Measurements from ENCODE around the gene TNRC6A. TPM values are rescaled to one million over a fixed set of nuclear protein-coding genes. Genes with fewer than 3 reads are reported as not detected.

TNRC6A gene
- total and polyA plus RNA-seq, 10 of the 15 experiments (the other 5 are each of a cell fraction or from before 2014, with no cell fraction given): 4.6 to 41.3 (median 29.7) TPM

GRCh38 chr16:24819462-24820040, 90.1 kb downstream of the TNRC6A start:
- no peaks in the 10 kb centered on the region for H3K27me3 ChIP-seq (replicated peaks in 1 of 2; ENCODE audit: control insufficient read depth in 2 of 2, insufficient read depth in 2 of 2, low read length in 1 of 2)
- POLR2A ChIA-PET: no interaction called here
- H2AFZ ChIP-seq (ENCODE audit: control insufficient read depth, low read depth, low read length): no peak overlapping the region
- H3K27ac ChIP-seq (ENCODE audit: control insufficient read depth, insufficient read depth): no peak overlapping the region
- FAIRE-seq (no peak), DNase-seq (ENCODE audit: low read depth, low spot score) (no peak), ATAC-seq (no peak)
- CTCF ChIA-PET: no interaction called here
- H3K79me2 ChIP-seq (ENCODE audit: control insufficient read depth, insufficient read depth, low read length): no peaks in the 10 kb centered on the region
- no peaks in the 10 kb centered on the region for H4K20me1 ChIP-seq (ENCODE audit: control insufficient read depth, insufficient read depth)
- peaks cover 26 to 42% of the 10 kb centered on the region in 2 experiments for H3K36me3 ChIP-seq (ENCODE audit: control insufficient read depth in 2 of 2, insufficient read depth in 2 of 2, low read length in 1 of 2)
- intact Hi-C loops (cut with micrococcal nuclease; ENCODE audit: unreplicated experiment): no loop called here
- H3K4me3 ChIP-seq: no peak overlapping the region
- BruUV-seq (replicated peaks): no TSS peak
- in situ Hi-C loops (cut with MboI): no loop called here
- no peak overlapping the region for H3K4me2 ChIP-seq (ENCODE audit: control insufficient read depth, insufficient read depth)
- RAD21 ChIA-PET (ENCODE audit: unreplicated experiment): no interaction called here
- SMC1A ChIA-PET (ENCODE audit: uncharacterized antibody, unreplicated experiment): interaction anchor here (0.8 kb wide), 1 partner anchor 291 kb away, joined by 3 read pairs; no protein-coding TSS in a partner anchor
- no peaks in the 10 kb centered on the region for H3K4me1 ChIP-seq (ENCODE audit: control insufficient read depth, insufficient read depth, low read length)
- TF ChIP-seq NFYB (IDR thresholded peaks at IDR 0.05; ENCODE audit: insufficient read depth, low read depth, low read length): no peak
- no peak for TF ChIP-seq ATF3 (IDR thresholded peaks at IDR 0.05; ENCODE audit: borderline replicate concordance, extremely low read depth, low read depth, low read length)
- no peak for TF ChIP-seq NFXL1 (IDR thresholded peaks at IDR 0.05; ENCODE audit: borderline replicate concordance)
- TF ChIP-seq CHD2 (IDR thresholded peaks at IDR 0.05; ENCODE audit: borderline replicate concordance, low read depth, low read length): no peak
- no peak for TF ChIP-seq RUNX3 (IDR thresholded peaks at IDR 0.05; ENCODE audit: low read length)
- 95% methylated on average over 2 of the region's 2 CpGs for whole genome bisulfite sequencing (ENCODE audit: insufficient coverage, insufficient replicate concordance, low lambda C conversion rate, missing lambda C conversion rate)
- no peaks in the 10 kb centered on the region for H3K9me3 ChIP-seq (replicated peaks; ENCODE audit: control insufficient read depth, insufficient read depth, low read length)
- H3K9ac ChIP-seq (ENCODE audit: control insufficient read depth, insufficient read depth, low read length): no peak overlapping the region

- no peaks in the 10 kb centered on the region for H4K20me1 ChIP-seq (ENCODE audit: control insufficient read depth, insufficient read depth)
- no peak overlapping the region for H3K4me3 ChIP-seq
- peaks cover 23 to 40% of the 10 kb centered on the region in 2 experiments for H3K36me3 ChIP-seq (ENCODE audit: control insufficient read depth in 2 of 2, insufficient read depth in 2 of 2, low read length in 1 of 2)
- DNase-seq (ENCODE audit: low read depth, low spot score) (no peak), FAIRE-seq (no peak), ATAC-seq (no peak)
- no TSS peak for BruUV-seq (replicated peaks)
- intact Hi-C loops (cut with micrococcal nuclease; ENCODE audit: unreplicated experiment) (no loop called here), in situ Hi-C loops (cut with MboI) (no loop called here)
- no peaks in the 10 kb centered on the region for H3K9me3 ChIP-seq (replicated peaks; ENCODE audit: control insufficient read depth, insufficient read depth, low read length)
- H3K79me2 ChIP-seq (ENCODE audit: control insufficient read depth, insufficient read depth, low read length): no peaks in the 10 kb centered on the region
- ChIA-PET CTCF (interaction anchor here (1.2 kb wide), 1 partner anchor 43 kb away, joined by 3 read pairs; no protein-coding TSS in a partner anchor), SMC1A (ENCODE audit: uncharacterized antibody, unreplicated experiment) (interaction anchor here (0.6 kb wide), 1 partner anchor 297 kb away, joined by 3 read pairs; no protein-coding TSS in a partner anchor), RAD21 (ENCODE audit: unreplicated experiment) (no interaction called here), POLR2A (no interaction called here)
- no peak overlapping the region for H3K4me2 ChIP-seq (ENCODE audit: control insufficient read depth, insufficient read depth)
- H3K27ac ChIP-seq (ENCODE audit: control insufficient read depth, insufficient read depth): no peak overlapping the region
- no peak overlapping the region for H3K9ac ChIP-seq (ENCODE audit: control insufficient read depth, insufficient read depth, low read length)
- TF ChIP-seq MTA3 (IDR thresholded peaks at IDR 0.05; ENCODE audit: borderline replicate concordance, low read length) (no peak), RELA (IDR thresholded peaks at IDR 0.05; ENCODE audit: borderline replicate concordance, partially characterized antibody) (no peak)
- no peaks in the 10 kb centered on the region for H3K4me1 ChIP-seq (ENCODE audit: control insufficient read depth, insufficient read depth, low read length)
- WGBS (ENCODE audit: insufficient coverage, insufficient replicate concordance, low lambda C conversion rate, missing lambda C conversion rate): 100% methylated on average over 1 of the region's 1 CpG
- no peak overlapping the region for H2AFZ ChIP-seq (ENCODE audit: control insufficient read depth, low read depth, low read length)
- no peaks in the 10 kb centered on the region for H3K27me3 ChIP-seq (replicated peaks in 1 of 2; ENCODE audit: control insufficient read depth in 2 of 2, insufficient read depth in 2 of 2, low read length in 1 of 2)
Observed at GRCh38 chr16:24820522-24820921, 91.1 kb downstream of the TNRC6A start.
